Stimulated activated CD8-positive, alpha-beta memory T cell treated with anti-CD3 and anti-CD28 coated beads, Interleukin-15, amount 100 ng/mL, for 48 hours (primary cell): ENCODE measurements around the gene NCBP1.

Experiments used
- DNase-seq, 2 donors: peaks; one replicate each; pipeline ENCODE4 v3.0.0-alpha.2; 2020; ENCODE audit warnings: low read depth in 2 of 2

The NCBP1 gene

GRCh38 chr9:97623946-97624345, 9.7 kb upstream of the NCBP1 start:
- no peak for DNase-seq

GRCh38 chr9:97625620-97626019, 8.0 kb upstream of the NCBP1 start:
- no peak for DNase-seq

- no peak for DNase-seq
These were observed 6.0 kb upstream of the NCBP1 start for GRCh38 chr9:97627624-97628023.

- no peak for DNase-seq
These were observed 5.0 kb upstream of the NCBP1 start for GRCh38 chr9:97628668-97629067.

- DNase-seq, result no peak
These were observed 4.5 kb upstream of the NCBP1 start for GRCh38 chr9:97629156-97629555.

GRCh38 chr9:97630591-97630990, 3.0 kb upstream of the NCBP1 start:
- no peak for DNase-seq

GRCh38 chr9:97632248-97632984, 1.2 kb upstream of the NCBP1 start:
- peak in 1 of 2 donors; percentile 0 for DNase-seq

- no peak for DNase-seq
These were observed 354 bp downstream of the NCBP1 start for GRCh38 chr9:97633859-97634490.

- no peak for DNase-seq
These were observed 1.4 kb downstream of the NCBP1 start for GRCh38 chr9:97635026-97635425.

- DNase-seq, result no peak
These were observed 3.3 kb downstream of the NCBP1 start for GRCh38 chr9:97636903-97637302.

- DNase-seq, result no peak
These were observed 5.0 kb downstream of the NCBP1 start for GRCh38 chr9:97638666-97639065.

GRCh38 chr9:97640325-97640724, 6.7 kb downstream of the NCBP1 start:
- DNase-seq, result no peak

GRCh38 chr9:97645720-97646119, 12.1 kb downstream of the NCBP1 start:
- DNase-seq, result no peak

GRCh38 chr9:97647996-97648395, 14.4 kb downstream of the NCBP1 start:
- no peak for DNase-seq

GRCh38 chr9:97651646-97652045, 18.0 kb downstream of the NCBP1 start:
- no peak for DNase-seq

GRCh38 chr9:97658707-97659106, 25.1 kb downstream of the NCBP1 start:
- DNase-seq, result no peak

GRCh38 chr9:97659771-97660170, 26.1 kb downstream of the NCBP1 start:
- DNase-seq, result no peak

GRCh38 chr9:97660340-97660739, 26.7 kb downstream of the NCBP1 start:
- DNase-seq, result no peak

GRCh38 chr9:97660847-97661246, 27.2 kb downstream of the NCBP1 start:
- DNase-seq, result no peak

- no peak for DNase-seq
These were observed 32.1 kb downstream of the NCBP1 start for GRCh38 chr9:97665742-97666141.

- DNase-seq, result no peak
These were observed 33.5 kb downstream of the NCBP1 start for GRCh38 chr9:97666907-97667686.

- DNase-seq, result no peak
These were observed 34.9 kb downstream of the NCBP1 start for GRCh38 chr9:97668485-97668884.

- DNase-seq, result no peak
These were observed 37.0 kb downstream of the NCBP1 start for GRCh38 chr9:97670586-97670985.
